Fibroblast of lung (primary cell): ENCODE data around the gene C1QTNF9B. TPM values are rescaled to one million over a fixed set of nuclear protein-coding genes. Genes with fewer than 3 reads are reported as not detected.
A peak's percentile ranks its signal among the peaks of the same experiment; 100 is the strongest.

ENCODE experiments used
- DNase-seq, 2 donors: peaks; one replicate each; pipeline versions ENCODE4 v3.0.0 to v3.0.0-alpha.2; 2010; ENCODE audit warnings: low read depth in 2 of 2
- H2AFZ ChIP-seq: 2 replicates; pipeline ENCODE4 v1.5.1; 2012; ENCODE audit warnings: low read length, control low read depth, inconsistent platforms
- H3K27ac ChIP-seq: 2 replicates; pipeline ENCODE4 v1.5.1; 2011; ENCODE audit warnings: low read length, control low read depth; ENCODE audit not compliant: insufficient read depth
- H3K27me3 ChIP-seq: 2 replicates; pipeline ENCODE4 v1.5.1; 2011; ENCODE audit warnings: mild to moderate bottlenecking, low read length; ENCODE audit not compliant: control insufficient read depth, insufficient read depth
- H3K36me3 ChIP-seq: 2 replicates; pipeline ENCODE4 v1.5.1; 2011; ENCODE audit warnings: low read length; ENCODE audit not compliant: control insufficient read depth, insufficient read depth
- H3K4me1 ChIP-seq: 2 replicates; pipeline ENCODE4 v1.5.1; 2011; ENCODE audit warnings: low read length; ENCODE audit not compliant: control insufficient read depth, insufficient read depth; ENCODE audit errors: extremely low read depth
- H3K4me2 ChIP-seq: 2 replicates; pipeline ENCODE4 v1.5.1; 2011; ENCODE audit warnings: low read length, control low read depth; ENCODE audit not compliant: insufficient read depth; ENCODE audit errors: extremely low read depth
- H3K4me3 ChIP-seq, 4 experiments: fragments of 200-600 bp in 1 of 4; sonication (generic) in 1 of 4; replicated peaks in 1 of 4; 2 replicates each; pipeline ENCODE4 v1.5.1; 2011 to 2016; ENCODE audit warnings: low read length in 4 of 4, low read depth in 3 of 4, mild to moderate bottlenecking in 3 of 4, control low read depth in 2 of 4, inconsistent platforms in 1 of 4, mixed read lengths in 1 of 4; ENCODE audit not compliant: insufficient read depth in 1 of 4; ENCODE audit errors: control extremely low read depth in 1 of 4
- H3K79me2 ChIP-seq: 2 replicates; pipeline ENCODE4 v1.5.1; 2012; ENCODE audit warnings: mild to moderate bottlenecking, low read length, inconsistent platforms; ENCODE audit not compliant: control insufficient read depth, insufficient read depth
- H3K9ac ChIP-seq: 2 replicates; pipeline ENCODE4 v1.5.1; 2011; ENCODE audit warnings: mild to moderate bottlenecking, low read length, control low read depth; ENCODE audit not compliant: insufficient read depth
- H3K9me3 ChIP-seq: 2 replicates; pipeline ENCODE4 v1.5.1; 2012; ENCODE audit warnings: low read depth, low read length; ENCODE audit not compliant: control insufficient read depth, insufficient read depth
- H4K20me1 ChIP-seq: 2 replicates; pipeline ENCODE4 v1.5.1; 2011; ENCODE audit warnings: low read length; ENCODE audit not compliant: control insufficient read depth, insufficient read depth; ENCODE audit errors: extremely low read depth
- EZH2 ChIP-seq: IDR thresholded peaks from 2 replicates; pipeline ENCODE4 v1.5.1; 2012; ENCODE audit warnings: low read length, control low read depth, mild to moderate bottlenecking; ENCODE audit errors: missing control alignments
- polyA plus RNA-seq, 2 donors: library from polyadenylated mRNA; depleted of rRNA in 1 of 2; stranded (reverse) in 1 of 2; unstranded in 1 of 2; fragments of >200 nt; gene quantifications; 2 replicates each; pipeline ENCODE4 v1.2.1, GENCODE V29; 2011 to 2012; ENCODE audit warnings: missing spikeins in 1 of 2
- total RNA-seq: library from RNA; depleted of rRNA; stranded (reverse); fragments of >200 nt; gene quantifications from 2 replicates; pipeline ENCODE4 v1.2.1, GENCODE V29; 2014
- TF ChIP-seq, protein P1 (sequence below), 2 donors: IDR thresholded peaks in 1 of 2; conservative IDR thresholded peaks in 1 of 2; 1 replicate in 1 of 2; 2 replicates in 1 of 2; pipeline ENCODE4 v1.5.1; 2011 to 2012; ENCODE audit warnings: low read length in 2 of 2, control low read depth in 1 of 2, inconsistent platforms in 1 of 2, low read depth in 1 of 2, mild to moderate bottlenecking in 1 of 2

Gene C1QTNF9B
- total and polyA plus RNA-seq, 2 donors (not counting 1 experiment from before 2014, with no cell fraction given) = 0.83 to 1.1 TPM

- H3K36me3 ChIP-seq = no peaks in the 10 kb centered on the region
- no peaks in the 10 kb centered on the region for H3K27me3 ChIP-seq
- no peaks in the 10 kb centered on the region for H3K79me2 ChIP-seq
- no peak overlapping the region for H3K4me3 ChIP-seq
- H3K4me2 ChIP-seq = no peak overlapping the region
- peak in 1 of 2 donors; percentile 52 for DNase-seq
- H3K27ac ChIP-seq = no peak overlapping the region
- H3K4me1 ChIP-seq = no peaks in the 10 kb centered on the region
- TF ChIP-seq, protein P1, sequence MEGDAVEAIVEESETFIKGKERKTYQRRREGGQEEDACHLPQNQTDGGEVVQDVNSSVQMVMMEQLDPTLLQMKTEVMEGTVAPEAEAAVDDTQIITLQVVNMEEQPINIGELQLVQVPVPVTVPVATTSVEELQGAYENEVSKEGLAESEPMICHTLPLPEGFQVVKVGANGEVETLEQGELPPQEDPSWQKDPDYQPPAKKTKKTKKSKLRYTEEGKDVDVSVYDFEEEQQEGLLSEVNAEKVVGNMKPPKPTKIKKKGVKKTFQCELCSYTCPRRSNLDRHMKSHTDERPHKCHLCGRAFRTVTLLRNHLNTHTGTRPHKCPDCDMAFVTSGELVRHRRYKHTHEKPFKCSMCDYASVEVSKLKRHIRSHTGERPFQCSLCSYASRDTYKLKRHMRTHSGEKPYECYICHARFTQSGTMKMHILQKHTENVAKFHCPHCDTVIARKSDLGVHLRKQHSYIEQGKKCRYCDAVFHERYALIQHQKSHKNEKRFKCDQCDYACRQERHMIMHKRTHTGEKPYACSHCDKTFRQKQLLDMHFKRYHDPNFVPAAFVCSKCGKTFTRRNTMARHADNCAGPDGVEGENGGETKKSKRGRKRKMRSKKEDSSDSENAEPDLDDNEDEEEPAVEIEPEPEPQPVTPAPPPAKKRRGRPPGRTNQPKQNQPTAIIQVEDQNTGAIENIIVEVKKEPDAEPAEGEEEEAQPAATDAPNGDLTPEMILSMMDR (conservative IDR thresholded peaks at IDR 0.05 in 1 of 2, IDR thresholded peaks at IDR 0.05 in 1 of 2; ENCODE audit: low read depth in 1 of 2, low read length in 2 of 2) = no peak
- no peak for TF ChIP-seq EZH2
- H2AFZ ChIP-seq = no peak overlapping the region
- no peak overlapping the region for H3K9ac ChIP-seq
- no peaks in the 10 kb centered on the region for H3K9me3 ChIP-seq
- no peaks in the 10 kb centered on the region for H4K20me1 ChIP-seq
Measured at GRCh38 chr13:23918208-23918607, 20.9 kb upstream of the C1QTNF9B start.

GRCh38 chr13:23915308-23915707, 18.0 kb upstream of the C1QTNF9B start:
- Histone ChIP-seq H4K20me1 (no peaks in the 10 kb centered on the region), H3K9ac (no peak overlapping the region), H3K4me1 (no peaks in the 10 kb centered on the region), H3K27me3 (no peaks in the 10 kb centered on the region), H3K36me3 (no peaks in the 10 kb centered on the region), H3K27ac (no peak overlapping the region), H3K4me3 (no peak overlapping the region), H3K9me3 (no peaks in the 10 kb centered on the region), H3K79me2 (no peaks in the 10 kb centered on the region), H2AFZ (no peak overlapping the region), H3K4me2 (no peak overlapping the region)
- no peak for TF ChIP-seq EZH2
- TF ChIP-seq, protein P1 (conservative IDR thresholded peaks at IDR 0.05 in 1 of 2, IDR thresholded peaks at IDR 0.05 in 1 of 2; ENCODE audit: low read depth in 1 of 2, low read length in 2 of 2) = no peak
- DNase-seq = no peak

DNA sequence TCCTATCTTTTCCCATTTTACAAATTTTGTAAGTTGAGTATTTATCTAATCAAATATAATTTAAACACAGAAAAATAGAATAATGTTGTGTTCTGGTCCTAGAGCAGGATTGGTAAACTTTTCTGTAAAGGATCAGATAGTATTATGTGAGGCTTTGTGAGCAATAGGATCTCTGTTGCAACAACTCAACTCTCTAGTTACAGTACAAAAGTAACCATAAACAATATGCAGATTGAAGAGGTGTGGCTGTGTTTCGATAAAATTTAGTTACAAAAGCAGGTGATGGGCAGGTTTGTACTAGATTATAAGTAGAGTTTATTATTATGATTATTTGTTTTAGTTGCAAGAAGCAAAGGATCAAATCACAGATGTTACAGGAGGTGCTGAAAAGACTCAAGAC, 15.2 kb upstream of the C1QTNF9B start:
- TF ChIP-seq EZH2 = no peak
- TF ChIP-seq, protein P1 (conservative IDR thresholded peaks at IDR 0.05 in 1 of 2, IDR thresholded peaks at IDR 0.05 in 1 of 2; ENCODE audit: low read depth in 1 of 2, low read length in 2 of 2) = no peak
- H3K79me2 ChIP-seq = no peaks in the 10 kb centered on the region
- H3K4me1 ChIP-seq = no peaks in the 10 kb centered on the region
- H3K9ac ChIP-seq = no peak overlapping the region
- H4K20me1 ChIP-seq = no peaks in the 10 kb centered on the region
- H3K27ac ChIP-seq = no peak overlapping the region
- H3K36me3 ChIP-seq = no peaks in the 10 kb centered on the region
- H3K4me2 ChIP-seq = no peak overlapping the region
- no peak overlapping the region for H2AFZ ChIP-seq
- no peak for DNase-seq
- H3K9me3 ChIP-seq = no peaks in the 10 kb centered on the region
- H3K27me3 ChIP-seq = no peaks in the 10 kb centered on the region
- H3K4me3 ChIP-seq = no peak overlapping the region
